Fibroblast of villous mesenchyme (primary cell): ENCODE data around the gene LILRB3. TPM values are rescaled to one million over a fixed set of nuclear protein-coding genes. Genes with fewer than 3 reads are reported as not detected.
"Not testable (repeated sequence)": the region's sequence is repeated elsewhere in the genome, so short reads cannot be mapped to it uniquely, and the experiment has no call there.

Experiments
- DNase-seq: peaks from one replicate; pipeline ENCODE4 v3.0.0-alpha.2; 2010; ENCODE audit warnings: low read depth
- H3K4me3 ChIP-seq: 2 replicates; pipeline ENCODE4 v1.5.1; 2011; ENCODE audit warnings: low read depth, mild to moderate bottlenecking, low read length
- CTCF ChIP-seq: IDR thresholded peaks from 2 replicates; pipeline ENCODE4 v1.5.1; 2012; ENCODE audit warnings: low read depth, mild to moderate bottlenecking, low read length; ENCODE audit not compliant: insufficient read depth
- total RNA-seq: library from RNA; depleted of rRNA; stranded (reverse); fragments of >200 nt; gene quantifications from 2 replicates; pipeline ENCODE4 v1.2.3, GENCODE V29; 2012

The LILRB3 gene
- total RNA-seq, 1 donor = not detected

DNA sequence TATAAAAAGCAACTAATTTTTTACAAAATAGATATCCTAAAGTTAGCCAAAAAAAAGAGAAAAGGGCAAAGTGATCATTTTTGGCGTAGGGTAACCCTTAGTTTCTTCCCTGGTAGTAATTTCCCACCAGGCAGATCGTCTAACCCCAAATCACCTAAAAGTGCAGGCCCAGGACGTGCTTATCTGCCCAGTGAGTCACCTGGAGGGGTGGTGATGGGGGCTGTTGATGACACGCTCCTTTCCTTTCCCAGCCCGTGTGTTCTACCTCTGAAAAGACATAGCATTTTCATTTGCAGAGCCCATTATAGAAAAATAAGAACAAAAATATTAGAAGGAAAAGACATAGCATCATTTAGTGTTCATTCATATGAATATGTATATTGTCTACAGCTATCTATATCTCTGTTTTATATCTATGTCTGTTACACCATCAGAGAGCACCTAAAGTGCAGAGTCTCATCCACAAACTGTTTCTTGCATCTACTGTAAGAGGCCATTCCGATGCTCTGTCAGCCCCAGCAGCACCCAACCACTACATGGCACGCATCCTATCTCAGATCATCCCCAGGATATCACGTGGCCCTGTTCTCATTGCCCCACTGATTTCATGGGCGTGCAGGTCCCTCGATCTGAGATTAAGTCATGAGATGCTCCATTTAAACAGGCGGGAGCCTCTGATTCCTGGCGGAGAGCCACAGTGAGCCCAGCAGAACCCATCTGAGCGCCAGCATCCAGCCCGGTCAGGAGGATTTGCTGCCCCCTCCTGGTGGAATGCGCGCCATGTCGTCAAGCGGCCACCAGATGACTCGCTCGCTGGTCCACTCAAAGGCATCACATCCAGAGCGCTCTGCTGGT lies 8.5 kb upstream of the LILRB3 start:
- DNase-seq = peak; percentile 81
- H3K4me3 ChIP-seq = no peak overlapping the region
- TF ChIP-seq CTCF = peak; percentile 98

- no peak overlapping the region for H3K4me3 ChIP-seq
- no peak for TF ChIP-seq CTCF
- DNase-seq = no peak
Measured at GRCh38 chr19:54230031-54230430, 7.2 kb upstream of the LILRB3 start.

DNA sequence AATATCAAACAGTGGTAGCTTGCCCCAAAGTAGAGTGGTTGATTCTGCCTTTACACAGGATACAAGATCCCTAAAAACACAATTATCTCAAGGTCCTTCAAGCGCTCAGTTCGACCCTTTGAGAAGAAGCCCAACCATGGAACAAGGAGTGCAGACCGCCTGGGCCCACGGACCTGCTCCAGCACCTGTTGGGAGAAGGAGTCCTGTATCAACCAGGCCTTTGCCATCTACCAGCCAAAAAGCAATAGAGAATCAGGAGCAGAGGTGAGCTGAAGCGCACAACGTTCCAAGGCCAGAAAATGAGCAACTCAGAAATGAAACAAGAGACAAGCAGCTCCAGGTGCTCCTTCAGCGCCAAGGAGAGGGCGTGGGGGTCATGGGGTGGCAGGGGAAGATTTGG lies 6.3 kb upstream of the LILRB3 start:
- TF ChIP-seq CTCF = no peak
- H3K4me3 ChIP-seq = no peak overlapping the region
- DNase-seq = no peak

GRCh38 chr19:54224619-54225018 lies 1.8 kb upstream of the LILRB3 start:
- not testable (repeated sequence) for H3K4me3 ChIP-seq, DNase-seq

- not testable (repeated sequence) for DNase-seq, H3K4me3 ChIP-seq
Measured at GRCh38 chr19:54223937-54224281, 1.1 kb upstream of the LILRB3 start.

GRCh38 chr19:54223277-54223936 lies 600 bp upstream of the LILRB3 start:
- not testable (repeated sequence) for DNase-seq, H3K4me3 ChIP-seq

- not testable (repeated sequence) for H3K4me3 ChIP-seq, DNase-seq
Measured at GRCh38 chr19:54221947-54222346, 860 bp downstream of the LILRB3 start.

DNA sequence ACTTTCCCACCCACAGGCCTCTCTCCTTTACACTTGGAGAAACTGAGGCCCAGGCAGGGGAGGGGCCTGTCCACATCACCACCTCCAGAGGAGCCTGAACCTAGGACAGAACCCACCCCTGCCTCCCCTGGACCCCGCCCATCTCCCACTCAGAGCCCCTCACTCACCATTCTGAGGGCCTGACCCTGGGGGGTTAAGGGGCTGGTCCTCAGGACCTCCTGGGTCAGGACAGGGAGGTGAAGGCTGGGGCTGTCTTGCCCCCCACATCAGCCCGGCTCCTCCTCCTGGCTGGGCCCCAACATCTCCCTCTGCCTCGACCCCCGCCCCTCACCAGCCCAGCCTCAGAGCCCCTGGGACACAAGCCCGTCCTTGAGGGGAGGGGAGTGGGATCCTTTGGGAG lies 3.1 kb downstream of the LILRB3 start:
- not testable (repeated sequence) for H3K4me3 ChIP-seq, DNase-seq

DNA sequence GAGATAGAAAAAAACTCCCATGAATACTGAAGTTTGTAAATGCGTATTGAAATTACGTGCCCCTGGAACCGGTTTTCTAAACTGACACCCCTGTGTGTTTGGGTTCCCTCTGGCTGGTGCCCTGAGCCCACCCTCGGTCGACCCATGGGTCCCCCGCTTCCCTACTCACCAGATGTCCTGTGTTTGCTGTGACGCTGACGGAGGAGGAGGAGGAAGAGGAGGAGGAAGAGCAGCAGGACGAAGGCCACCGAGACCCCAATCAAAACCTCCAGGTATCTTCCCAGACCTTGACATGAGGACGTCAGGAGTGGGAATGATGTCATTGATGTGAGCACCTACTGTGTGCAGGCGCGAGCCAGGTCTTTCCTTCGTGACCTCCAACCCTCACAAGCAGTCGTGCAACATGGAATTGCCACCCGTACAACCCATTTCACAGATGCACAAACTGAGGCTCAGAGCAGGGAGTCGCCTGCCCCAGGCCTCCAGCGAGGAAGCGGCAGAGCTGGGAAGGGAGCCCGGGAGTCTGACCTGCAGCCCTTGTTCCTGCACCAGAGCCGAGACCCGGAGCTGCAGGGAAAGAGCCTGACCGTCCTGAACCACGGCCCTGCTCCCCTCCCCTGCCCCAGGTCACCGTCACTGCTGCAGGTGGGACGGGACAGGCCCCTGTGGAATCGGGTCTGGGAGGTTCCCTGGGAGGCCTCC lies 3.7 kb downstream of the LILRB3 start:
- H3K4me3 ChIP-seq = no peak overlapping the region
- TF ChIP-seq CTCF = no peak
- DNase-seq = no peak
